Upper lobe of right lung (tissue), 1 donor: ENCODE measurements around the gene DNAJC1. TPM values are rescaled to one million over a fixed set of nuclear protein-coding genes. Genes with fewer than 3 reads are reported as not detected.

Experiments
- ATAC-seq: fragments of 200-7000 bp; cut with Tn5 transposase; one replicate; pipeline ENCODE4 v1.9.1; 2020; ENCODE audit warnings: mild to moderate bottlenecking, moderate library complexity
- DNase-seq: peaks from one replicate; pipeline ENCODE4 v3.0.0-alpha.2; 2020
- H3K27ac ChIP-seq: fragments of 200-600 bp; one replicate; pipeline ENCODE4 v1.8.0; 2022
- H3K27me3 ChIP-seq: fragments of 200-600 bp; one replicate; pipeline ENCODE4 v1.8.0; 2022; ENCODE audit warnings: mild to moderate bottlenecking
- H3K36me3 ChIP-seq: fragments of 200-600 bp; one replicate; pipeline ENCODE4 v1.8.0; 2022
- H3K4me1 ChIP-seq: fragments of 200-600 bp; one replicate; pipeline ENCODE4 v1.8.0; 2022
- H3K4me3 ChIP-seq: fragments of 200-600 bp; one replicate; pipeline ENCODE4 v1.8.0; 2022; ENCODE audit warnings: mild to moderate bottlenecking
- H3K9me3 ChIP-seq: fragments of 200-600 bp; one replicate; pipeline ENCODE4 v1.8.0; 2022
- CTCF ChIP-seq: fragments of 200-600 bp; IDR thresholded peaks from one replicate; pipeline ENCODE4 v1.8.0; 2022; ENCODE audit warnings: antibody characterized with exemption
- intact Hi-C: fragments of 100-400 bp; cut with DNase I; formaldehyde crosslinking; loops from one replicate; pipeline ENCODE4 v1.11.0; 2022
- total RNA-seq: library from RNA; stranded (reverse); fragmentation: NEBNext Ultra II Directional; extraction: Animal tissue kit (Norgen Biotek cat#: 25700); gene quantifications from one replicate; pipeline ENCODE4 v1.2.1, GENCODE V29; 2021
- donor health status: DM: no; HTN: yes; CAD: no; lungs with severe emphysema.

The DNAJC1 gene
- total RNA-seq, 1 donor from 2014 or later, result 32.7 TPM

- DNase-seq (no peak), ATAC-seq (peak; percentile 87)
- no peaks in the 10 kb centered on the region for H3K9me3 ChIP-seq
- peaks cover 7% of the 10 kb centered on the region for H3K4me1 ChIP-seq
- no peak overlapping the region for H3K4me3 ChIP-seq
- intact Hi-C loops, result loop anchor here (10.0 kb wide), 1 partner anchor 217 kb away; no protein-coding TSS in a partner anchor
- H3K27me3 ChIP-seq, result no peaks in the 10 kb centered on the region
- H3K36me3 ChIP-seq, result peaks cover 51% of the 10 kb centered on the region
- TF ChIP-seq CTCF, result peak; percentile 77
- H3K27ac ChIP-seq, result no peak overlapping the region
Measured at GRCh38 chr10:21732067-21732772, 271.3 kb downstream of the DNAJC1 start.

GRCh38 chr10:21728618-21729017 is 274.9 kb downstream of the DNAJC1 start:
- peaks cover 20% of the 10 kb centered on the region for H3K4me1 ChIP-seq
- TF ChIP-seq CTCF, result no peak
- H3K9me3 ChIP-seq, result no peaks in the 10 kb centered on the region
- ATAC-seq (no peak), DNase-seq (no peak)
- no peaks in the 10 kb centered on the region for H3K27me3 ChIP-seq
- intact Hi-C loops, result no loop called here
- H3K36me3 ChIP-seq, result peaks cover 29% of the 10 kb centered on the region
- no peak overlapping the region for H3K27ac ChIP-seq
- no peak overlapping the region for H3K4me3 ChIP-seq

GRCh38 chr10:21727452-21728168 is 275.9 kb downstream of the DNAJC1 start:
- no peak for DNase-seq
- Histone ChIP-seq H3K27me3 (no peaks in the 10 kb centered on the region), H3K27ac (no peak overlapping the region), H3K9me3 (no peaks in the 10 kb centered on the region), H3K4me1 (peaks cover 20% of the 10 kb centered on the region), H3K4me3 (no peak overlapping the region), H3K36me3 (peaks cover 18% of the 10 kb centered on the region)
- no peak for ATAC-seq
- no peak for TF ChIP-seq CTCF
- intact Hi-C loops, result no loop called here

- intact Hi-C loops, result no loop called here
- no peak for DNase-seq
- Histone ChIP-seq H3K4me3 (no peak overlapping the region), H3K27ac (no peak overlapping the region), H3K36me3 (peaks cover 18% of the 10 kb centered on the region), H3K4me1 (peaks cover 20% of the 10 kb centered on the region), H3K27me3 (no peaks in the 10 kb centered on the region), H3K9me3 (no peaks in the 10 kb centered on the region)
- TF ChIP-seq CTCF, result no peak
- no peak for ATAC-seq
Measured at GRCh38 chr10:21726601-21727225, 276.8 kb downstream of the DNAJC1 start.

- ATAC-seq, result peak; percentile 88
- no peak for TF ChIP-seq CTCF
- Histone ChIP-seq H3K36me3 (peaks cover 7% of the 10 kb centered on the region), H3K4me3 (no peak overlapping the region), H3K27me3 (no peaks in the 10 kb centered on the region), H3K9me3 (no peaks in the 10 kb centered on the region), H3K27ac (no peak overlapping the region), H3K4me1 (peaks cover 20% of the 10 kb centered on the region)
- DNase-seq, result peak; percentile 67
- intact Hi-C loops, result no loop called here
Measured at GRCh38 chr10:21724687-21725367, 278.7 kb downstream of the DNAJC1 start.
